Caki2 (cell line): Measurements from ENCODE around the gene CTNNBL1. TPM values are rescaled to one million over a fixed set of nuclear protein-coding genes. Genes with fewer than 3 reads are reported as not detected.

ENCODE experiments used
- DNase-seq: peaks from one replicate; pipeline ENCODE4 v3.0.0-alpha.2; 2015; ENCODE audit warnings: low read depth
- in situ Hi-C: cut with HindIII; loops from 2 replicates; pipeline ENCODE4 v1.10.0; 2016; ENCODE audit warnings: low sequenced_read_pairs, low pct_unique_long_range_greater_than_20kb, mixed read lengths
- total RNA-seq: library from RNA; depleted of rRNA; stranded (reverse); fragments of >200 nt; shearing (Covaris generic); gene quantifications from 2 replicates; pipeline ENCODE4 v1.2.3, GENCODE V29; 2014; ENCODE audit warnings: low replicate concordance

CTNNBL1 gene
- total RNA-seq, 1 experiment from 2014 or later = 78.2 TPM

GRCh38 chr20:37827605-37828004 is 133.8 kb downstream of the CTNNBL1 start:
- in situ Hi-C loops = no loop called here
- no peak for DNase-seq

GRCh38 chr20:37828684-37829083 is 134.9 kb downstream of the CTNNBL1 start:
- no peak for DNase-seq
- in situ Hi-C loops = no loop called here

GRCh38 chr20:37829128-37829527 is 135.3 kb downstream of the CTNNBL1 start:
- in situ Hi-C loops = no loop called here
- no peak for DNase-seq

GRCh38 chr20:37833221-37833896 is 139.5 kb downstream of the CTNNBL1 start:
- in situ Hi-C loops = no loop called here
- no peak for DNase-seq

GRCh38 chr20:37836926-37837325 is 143.1 kb downstream of the CTNNBL1 start:
- no peak for DNase-seq
- in situ Hi-C loops = no loop called here

- no peak for DNase-seq
- in situ Hi-C loops = no loop called here
Measured at GRCh38 chr20:37837924-37838323, 144.1 kb downstream of the CTNNBL1 start.

- DNase-seq = no peak
- in situ Hi-C loops = no loop called here
Measured at GRCh38 chr20:37838769-37839431, 145.1 kb downstream of the CTNNBL1 start.

GRCh38 chr20:37839432-37839827 is 145.6 kb downstream of the CTNNBL1 start:
- in situ Hi-C loops = no loop called here
- no peak for DNase-seq

GRCh38 chr20:37839955-37840354 is 146.1 kb downstream of the CTNNBL1 start:
- in situ Hi-C loops = no loop called here
- no peak for DNase-seq

GRCh38 chr20:37841389-37841788 is 147.6 kb downstream of the CTNNBL1 start:
- in situ Hi-C loops = no loop called here
- DNase-seq = no peak

GRCh38 chr20:37841971-37842370 is 148.1 kb downstream of the CTNNBL1 start:
- DNase-seq = no peak
- in situ Hi-C loops = no loop called here

- DNase-seq = no peak
- in situ Hi-C loops = no loop called here
Measured at GRCh38 chr20:37845241-37845681, 151.4 kb downstream of the CTNNBL1 start.

GRCh38 chr20:37845878-37846277 is 152.0 kb downstream of the CTNNBL1 start:
- DNase-seq = no peak
- in situ Hi-C loops = no loop called here

- no peak for DNase-seq
- in situ Hi-C loops = no loop called here
Measured at GRCh38 chr20:37846573-37846972, 152.7 kb downstream of the CTNNBL1 start.

- DNase-seq = no peak
- in situ Hi-C loops = no loop called here
Measured at GRCh38 chr20:37848706-37849105, 154.9 kb downstream of the CTNNBL1 start.

GRCh38 chr20:37849156-37849555 is 155.3 kb downstream of the CTNNBL1 start:
- in situ Hi-C loops = no loop called here
- no peak for DNase-seq

- DNase-seq = no peak
- in situ Hi-C loops = no loop called here
Measured at GRCh38 chr20:37849566-37849965, 155.7 kb downstream of the CTNNBL1 start.

- in situ Hi-C loops = no loop called here
- no peak for DNase-seq
Measured at GRCh38 chr20:37850036-37850592, 156.3 kb downstream of the CTNNBL1 start.

GRCh38 chr20:37850724-37851355 is 157.0 kb downstream of the CTNNBL1 start:
- in situ Hi-C loops = no loop called here

More at GRCh38 chr20:37850724-37851355, 157.0 kb downstream of the CTNNBL1 start:
- no peak for DNase-seq
